ENCODE results near the gene SUMF1.
"Not testable (repeated sequence)": the region's sequence is repeated elsewhere in the genome, so short reads cannot be mapped to it uniquely, and the experiment has no call there.

SUMF1 gene

GRCh38 chr3:4332574-4332973 lies 134.5 kb downstream of the SUMF1 start:
- DNase-seq = no peak

- DNase-seq = no peak
Measured at GRCh38 chr3:4332111-4332510, 135.0 kb downstream of the SUMF1 start.

- not testable (repeated sequence) for DNase-seq
Measured at GRCh38 chr3:4329806-4330205, 137.3 kb downstream of the SUMF1 start.

- DNase-seq = no peak
Measured at GRCh38 chr3:4326868-4327267, 140.2 kb downstream of the SUMF1 start.

DNA sequence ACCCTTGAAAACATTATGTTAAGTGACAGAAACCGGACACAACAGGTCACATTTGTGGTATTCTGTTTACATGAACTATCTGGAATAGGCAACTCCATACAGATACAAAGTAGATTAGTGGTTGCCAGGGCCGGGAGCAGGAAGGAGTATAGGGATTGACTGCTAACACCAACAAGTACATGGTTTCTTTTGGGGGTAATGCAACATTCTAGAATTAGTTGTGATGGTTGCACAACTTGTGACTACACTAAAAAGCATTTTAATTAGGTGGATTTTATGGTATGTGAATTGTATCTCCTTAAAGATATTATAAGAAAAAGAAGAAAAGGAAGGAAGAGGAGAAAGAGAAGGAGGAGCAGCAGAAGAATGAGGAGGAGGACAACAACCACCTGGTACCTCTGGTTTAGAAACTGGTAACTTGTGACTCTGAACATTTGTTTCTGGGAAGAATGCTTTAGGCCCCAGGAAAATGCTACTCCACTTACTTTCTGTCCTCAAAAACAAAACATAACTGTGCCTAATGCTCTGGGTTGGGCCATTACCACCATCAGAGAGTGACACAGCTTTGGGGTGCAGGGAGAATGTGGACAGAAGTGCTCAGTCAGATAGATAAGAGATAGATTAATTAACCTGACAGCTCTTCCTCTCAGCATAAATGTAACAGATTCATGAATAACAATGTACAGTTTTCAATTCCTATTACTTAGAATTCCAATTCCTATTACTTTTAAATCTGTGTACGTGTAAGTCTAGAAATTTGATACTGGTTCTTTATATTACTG lies 143.6 kb downstream of the SUMF1 start:
- no peak for DNase-seq

DNA sequence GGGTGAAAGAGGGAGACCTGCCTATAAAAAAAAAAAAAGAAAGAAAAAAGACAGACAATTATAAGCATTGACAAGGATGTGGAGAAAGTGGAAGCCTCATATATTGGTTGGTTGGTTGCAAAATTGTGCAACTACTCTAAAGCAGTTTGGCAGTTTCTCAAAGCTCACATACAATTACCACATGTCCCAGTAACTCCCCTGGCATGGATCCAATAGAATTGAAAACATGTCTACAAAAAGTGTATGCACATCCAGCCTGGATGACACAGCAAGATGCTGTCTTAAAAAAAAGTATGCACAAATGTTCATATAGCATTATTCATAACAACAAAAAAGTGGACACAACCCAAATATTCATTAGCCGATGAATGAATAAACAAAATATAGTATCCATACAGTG lies 144.4 kb downstream of the SUMF1 start:
- DNase-seq = no peak

DNA sequence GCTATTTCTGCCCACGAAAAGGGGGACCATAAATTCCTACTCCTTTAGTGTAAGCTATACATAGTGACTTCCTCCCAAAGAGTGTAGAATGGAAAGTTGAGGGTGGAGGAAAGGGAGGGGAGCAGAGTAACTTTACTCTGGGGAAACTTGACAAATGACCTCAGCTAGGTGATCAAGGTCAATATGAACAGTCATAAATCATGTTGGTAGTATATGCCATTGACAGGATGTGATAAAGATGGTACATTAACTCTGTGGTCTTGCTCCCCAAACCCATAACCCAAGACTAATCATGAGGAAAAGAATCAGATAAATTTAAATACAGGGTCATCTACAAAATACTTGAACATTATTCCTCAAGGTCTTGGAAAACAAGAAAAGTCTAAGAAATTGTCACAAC lies 145.3 kb downstream of the SUMF1 start:
- DNase-seq = no peak

DNA sequence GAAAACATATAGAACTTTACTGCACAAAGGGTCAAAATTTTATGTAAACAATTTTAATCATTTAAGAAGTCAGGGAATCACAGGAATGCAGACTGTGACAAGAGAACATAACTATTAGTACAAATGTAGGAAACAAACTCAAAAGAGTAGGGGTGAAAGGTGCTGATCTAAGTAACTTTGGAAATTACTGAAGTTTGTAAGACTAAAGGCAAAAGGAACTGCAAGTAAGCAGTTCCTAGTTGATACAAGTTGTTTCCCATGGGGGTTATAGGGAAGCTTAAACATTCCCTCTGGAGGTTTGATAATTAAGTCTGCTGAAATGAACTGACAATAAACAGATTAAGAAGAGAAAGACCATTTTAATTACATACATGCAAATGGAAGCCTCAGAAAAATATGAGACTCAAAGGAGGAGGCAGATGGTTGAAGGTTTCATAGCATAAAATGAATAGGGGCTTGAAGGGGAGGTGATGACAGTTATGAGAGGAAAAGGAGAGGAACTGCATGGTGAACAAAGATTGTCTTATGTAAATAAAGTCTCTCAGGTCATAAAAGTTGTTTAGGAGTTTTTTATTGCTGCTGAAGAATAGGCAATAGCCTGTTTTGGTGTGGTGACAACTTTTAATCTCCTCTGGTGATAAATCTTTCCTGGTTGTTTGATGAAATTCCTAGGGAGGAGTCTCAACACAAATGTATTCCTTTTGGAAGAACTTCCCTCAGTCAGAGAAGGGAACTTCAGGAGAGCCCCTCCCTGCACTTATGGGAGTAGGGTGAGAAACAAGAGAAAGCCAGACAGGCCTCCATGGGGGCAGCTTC lies 146.8 kb downstream of the SUMF1 start:
- DNase-seq = no peak

DNA sequence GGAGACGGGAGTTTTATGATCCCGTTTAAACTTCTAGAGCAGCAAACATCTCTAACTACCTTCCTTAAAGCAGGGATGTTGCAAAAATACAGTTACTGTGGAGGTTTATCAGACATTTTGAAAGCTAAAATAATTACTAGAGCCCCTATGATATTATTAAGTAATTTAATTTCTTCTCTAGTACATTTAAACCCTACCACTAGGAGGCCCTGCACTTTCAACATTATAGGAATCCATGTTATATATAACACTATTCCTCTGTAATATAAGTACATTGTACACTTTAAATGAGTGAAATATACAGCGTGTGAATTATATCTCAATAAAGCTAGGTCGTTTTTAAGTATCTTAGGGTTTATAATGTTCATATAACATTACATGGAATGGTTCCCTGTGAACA lies 152.4 kb downstream of the SUMF1 start:
- no peak for DNase-seq

GRCh38 chr3:4313606-4314293 lies 153.3 kb downstream of the SUMF1 start:
- DNase-seq = no peak

- DNase-seq = no peak
Measured at GRCh38 chr3:4311496-4311895, 155.6 kb downstream of the SUMF1 start.

Measured in activated T-cell treated with anti-CD3 and anti-CD28 coated beads, Interleukin-2, amount 50 U/mL, for 48 hours (primary cell).